Measurements from ENCODE around the gene REEP2. TPM values are rescaled to one million over a fixed set of nuclear protein-coding genes. Genes with fewer than 3 reads are reported as not detected.

The REEP2 gene
- total and polyA plus RNA-seq, 4 experiments from 2014 or later, result 0.57 TPM; not detected in 3

GRCh38 chr5:138466900-138467710, 28.2 kb downstream of the REEP2 start:
- Mint-ChIP-seq H3K9me3 (peaks cover 0 to 4% (median 0%) of the 10 kb centered on the region in 8 donors), H3K36me3 (peaks cover 3 to 10% of the 10 kb centered on the region in 2 donors), H3K27ac (peak overlapping the region; percentile 27 to 90 (median 68)), H3K27me3 (no peaks in the 10 kb centered on the region), H3K4me3 (peak overlapping the region; percentile 79 to 92 (median 87)), H3K4me1 (peaks cover 13 to 35% (median 24%) of the 10 kb centered on the region in 4 donors)
- Histone ChIP-seq H3K4me3 (ENCODE audit: low read length in 2 of 2) (peak overlapping the region in 1 of 2 donors; percentile 85), H3K4me1 (ENCODE audit: insufficient read depth, low read length) (peaks cover 31% of the 10 kb centered on the region), H3K36me3 (ENCODE audit: insufficient read depth, low read length) (no peaks in the 10 kb centered on the region), H3K9me3 (ENCODE audit: control insufficient read depth in 1 of 2, low read length in 2 of 2) (no peaks in the 10 kb centered on the region), H3K27ac (ENCODE audit: low read depth, low read length) (no peak overlapping the region), H3K27me3 (ENCODE audit: insufficient read depth, low read length) (no peaks in the 10 kb centered on the region)
- DNase-seq, result no peak
- intact Hi-C loops (cut with micrococcal nuclease), result no loop called here
- ChIA-PET CTCF (ENCODE audit: partially characterized antibody) (interaction anchor here (1.2 to 21.4 kb wide), 3 partner anchors 17 to 123 kb away, joined by 3 to 507 read pairs (median 46); no protein-coding TSS in a partner anchor), POLR2A (ENCODE audit: partially characterized antibody) (interaction anchor here (2.2 to 4.7 kb wide), 2 partner anchors 23 to 76 kb away, joined by 11 to 55 read pairs; partner anchors contain the start of gene ETF1)

GRCh38 chr5:138467711-138468132, 28.9 kb downstream of the REEP2 start:
- POLR2A ChIA-PET (ENCODE audit: partially characterized antibody), result no interaction called here
- intact Hi-C loops (cut with micrococcal nuclease), result no loop called here
- Histone ChIP-seq H3K36me3 (ENCODE audit: insufficient read depth, low read length) (no peaks in the 10 kb centered on the region), H3K9me3 (ENCODE audit: control insufficient read depth in 1 of 2, low read length in 2 of 2) (no peaks in the 10 kb centered on the region), H3K27me3 (ENCODE audit: insufficient read depth, low read length) (no peaks in the 10 kb centered on the region), H3K4me3 (ENCODE audit: low read length in 2 of 2) (no peak overlapping the region), H3K4me1 (ENCODE audit: insufficient read depth, low read length) (peaks cover 31% of the 10 kb centered on the region), H3K27ac (ENCODE audit: low read depth, low read length) (no peak overlapping the region)
- H3K4me1 Mint-ChIP-seq, result peaks cover 13 to 35% (median 24%) of the 10 kb centered on the region in 4 donors
- peak overlapping the region; percentile 37 to 92 (median 86) for H3K4me3 Mint-ChIP-seq
- no peaks in the 10 kb centered on the region for H3K27me3 Mint-ChIP-seq
- H3K27ac Mint-ChIP-seq, result peak overlapping the region in 5 of 7 donors; percentile 48 to 90 (median 84)
- H3K36me3 Mint-ChIP-seq, result peaks cover 3 to 10% of the 10 kb centered on the region in 2 donors
- H3K9me3 Mint-ChIP-seq, result peaks cover 0 to 4% (median 0%) of the 10 kb centered on the region in 8 donors
- DNase-seq, result no peak
- CTCF ChIA-PET (ENCODE audit: partially characterized antibody), result interaction anchor here (21.4 kb wide), 1 partner anchor 31 kb away, joined by 507 read pairs; no protein-coding TSS in a partner anchor

- POLR2A ChIA-PET (ENCODE audit: partially characterized antibody), result interaction anchor here (1.0 kb wide), 1 partner anchor 25 kb away, joined by 3 read pairs; no protein-coding TSS in a partner anchor
- H3K27ac Mint-ChIP-seq, result peak overlapping the region in 3 of 7 donors; percentile 27 to 89 (median 75)
These were observed 29.5 kb downstream of the REEP2 start for GRCh38 chr5:138468133-138468965.

GRCh38 chr5:138468966-138469539, 30.2 kb downstream of the REEP2 start:
- H3K4me3 ChIP-seq (ENCODE audit: low read length in 2 of 2), result no peak overlapping the region
- ChIA-PET CTCF (ENCODE audit: partially characterized antibody) (interaction anchor here (0.8 to 0.9 kb wide), 2 partner anchors 19 to 31 kb away, joined by 4 to 5 read pairs; no protein-coding TSS in a partner anchor), POLR2A (ENCODE audit: partially characterized antibody) (interaction anchor here (1.0 kb wide), 1 partner anchor 24 kb away, joined by 3 read pairs; no protein-coding TSS in a partner anchor)
- Mint-ChIP-seq H3K4me1 (peaks cover 13 to 29% (median 21%) of the 10 kb centered on the region in 4 donors), H3K27me3 (no peaks in the 10 kb centered on the region), H3K9me3 (peaks cover 0 to 4% (median 0%) of the 10 kb centered on the region in 8 donors), H3K4me3 (peak overlapping the region in 2 of 8 donors; percentile 12 to 62), H3K36me3 (peaks cover 3 to 10% of the 10 kb centered on the region in 2 donors), H3K27ac (peak overlapping the region in 2 of 7 donors; percentile 75 to 89)
- no peak for DNase-seq
- H3K36me3 ChIP-seq (ENCODE audit: insufficient read depth, low read length), result no peaks in the 10 kb centered on the region
- H3K27ac ChIP-seq (ENCODE audit: low read depth, low read length), result no peak overlapping the region
- intact Hi-C loops (cut with micrococcal nuclease), result no loop called here
- H3K9me3 ChIP-seq (ENCODE audit: control insufficient read depth in 1 of 2, low read length in 2 of 2), result no peaks in the 10 kb centered on the region
- H3K27me3 ChIP-seq (ENCODE audit: insufficient read depth, low read length), result no peaks in the 10 kb centered on the region
- peaks cover 22% of the 10 kb centered on the region for H3K4me1 ChIP-seq (ENCODE audit: insufficient read depth, low read length)

More at GRCh38 chr5:138468133-138468965, 29.5 kb downstream of the REEP2 start:
- intact Hi-C loops (cut with micrococcal nuclease), result no loop called here
- Mint-ChIP-seq H3K4me1 (peaks cover 13 to 34% (median 23%) of the 10 kb centered on the region in 4 donors), H3K4me3 (peak overlapping the region; percentile 4 to 92 (median 42)), H3K9me3 (peaks cover 0 to 4% (median 0%) of the 10 kb centered on the region in 8 donors), H3K36me3 (peaks cover 3 to 10% of the 10 kb centered on the region in 2 donors), H3K27me3 (no peaks in the 10 kb centered on the region)
- no peak for DNase-seq
- no peaks in the 10 kb centered on the region for H3K27me3 ChIP-seq (ENCODE audit: insufficient read depth, low read length)
- H3K36me3 ChIP-seq (ENCODE audit: insufficient read depth, low read length), result no peaks in the 10 kb centered on the region
- CTCF ChIA-PET (ENCODE audit: partially characterized antibody), result interaction anchor here (0.8 to 0.9 kb wide), 2 partner anchors 18 to 32 kb away, joined by 4 to 5 read pairs; no protein-coding TSS in a partner anchor
- H3K4me1 ChIP-seq (ENCODE audit: insufficient read depth, low read length), result peaks cover 27% of the 10 kb centered on the region
- H3K4me3 ChIP-seq (ENCODE audit: low read length in 2 of 2), result no peak overlapping the region
- H3K27ac ChIP-seq (ENCODE audit: low read depth, low read length), result no peak overlapping the region
- no peaks in the 10 kb centered on the region for H3K9me3 ChIP-seq (ENCODE audit: control insufficient read depth in 1 of 2, low read length in 2 of 2)

GRCh38 chr5:138469540-138470321, 30.9 kb downstream of the REEP2 start:
- H3K9me3 Mint-ChIP-seq, result peaks cover 0 to 4% (median 0%) of the 10 kb centered on the region in 8 donors
- peaks cover 3 to 10% of the 10 kb centered on the region in 2 donors for H3K36me3 Mint-ChIP-seq
- no peak overlapping the region for H3K4me3 ChIP-seq (ENCODE audit: low read length in 2 of 2)
- H3K4me1 Mint-ChIP-seq, result peaks cover 13 to 29% (median 21%) of the 10 kb centered on the region in 4 donors
- DNase-seq, result no peak
- no peaks in the 10 kb centered on the region for H3K9me3 ChIP-seq (ENCODE audit: control insufficient read depth in 1 of 2, low read length in 2 of 2)
- ChIA-PET POLR2A (ENCODE audit: partially characterized antibody) (interaction anchor here (1.0 kb wide), 1 partner anchor 23 kb away, joined by 3 read pairs; no protein-coding TSS in a partner anchor), CTCF (ENCODE audit: partially characterized antibody) (interaction anchor here (0.6 to 0.9 kb wide), 2 partner anchors 20 to 110 kb away, joined by 3 to 5 read pairs; no protein-coding TSS in a partner anchor)
- H3K27me3 Mint-ChIP-seq, result no peaks in the 10 kb centered on the region
- peak overlapping the region in 2 of 7 donors; percentile 41 to 59 for H3K27ac Mint-ChIP-seq
- H3K4me3 Mint-ChIP-seq, result no peak overlapping the region
- H3K36me3 ChIP-seq (ENCODE audit: insufficient read depth, low read length), result no peaks in the 10 kb centered on the region
- intact Hi-C loops (cut with micrococcal nuclease), result no loop called here
- H3K27me3 ChIP-seq (ENCODE audit: insufficient read depth, low read length), result no peaks in the 10 kb centered on the region
- no peak overlapping the region for H3K27ac ChIP-seq (ENCODE audit: low read depth, low read length)
- H3K4me1 ChIP-seq (ENCODE audit: insufficient read depth, low read length), result peaks cover 22% of the 10 kb centered on the region

Data from CD4-positive, alpha-beta memory T cell (primary cell).